HepG2 (cell line): ENCODE data around the gene GAS6. TPM values are rescaled to one million over a fixed set of nuclear protein-coding genes. Genes with fewer than 3 reads are reported as not detected.

Source experiments
- ATAC-seq: fragments of 200-7000 bp; cut with Tn5 transposase; 3 replicates; pipeline ENCODE4 v1.9.1; 2020; ENCODE audit warnings: mild to moderate bottlenecking, moderate library complexity
- BruUV-seq: library from RNA; stranded (reverse); fragments of 400-500 nt; replicated peaks from 2 replicates; lab custom pipeline; 2021; lab: Mats Ljungman, UMichigan
- CTCF ChIA-PET: fragments of 300-600 bp; formaldehyde crosslinking; extraction: SDS; loops from one replicate; lab custom pipeline; 2021; ENCODE audit warnings: low total read pairs, inconsistent platforms, low intra/inter-chr PET ratio; lab: Yijun Ruan, JAX
- POLR2A ChIA-PET: fragments of 350-600 bp; sonication (Branson Sonifier 250); formaldehyde crosslinking; loops from one replicate; lab custom pipeline; 2020; ENCODE audit warnings: antibody characterized with exemption, inconsistent platforms; lab: Yijun Ruan, JAX
- DNase-seq: peaks from one replicate; pipeline ENCODE4 v3.0.0-alpha.2; 2015; ENCODE audit warnings: low spot score
- FAIRE-seq: peaks from 3 replicates; lab custom pipeline; 2011; peaks lifted over from hg19 to GRCh38; lab: Jason Lieb, UNC
- H2AFZ ChIP-seq: one replicate; pipeline ENCODE4 v1.6.1; 2011; ENCODE audit warnings: low read length, inconsistent platforms
- H3K27ac ChIP-seq: fragments of 300-600 bp; 3 replicates; pipeline ENCODE4 v1.8.0; 2011; ENCODE audit warnings: mixed run types, mild to moderate bottlenecking, mixed read lengths, low read length, inconsistent platforms; ENCODE audit not compliant: insufficient read depth; ENCODE audit errors: extremely low read length
- H3K27me3 ChIP-seq, 2 experiments: fragments of 200-600 bp in 1 of 2; 2 replicates in 1 of 2; 3 replicates in 1 of 2; pipeline versions ENCODE4 v1.6.0 to v1.8.0; 2011; ENCODE audit warnings: low read length in 2 of 2, mild to moderate bottlenecking in 2 of 2, moderate library complexity in 2 of 2, inconsistent platforms in 1 of 2; ENCODE audit not compliant: insufficient read depth in 2 of 2, control insufficient read depth in 1 of 2
- H3K36me3 ChIP-seq, 2 experiments: fragments of 200-600 bp in 1 of 2; replicated peaks in 1 of 2; 2 replicates in 1 of 2; 3 replicates in 1 of 2; pipeline versions ENCODE4 v1.5.1 to v1.8.0; 2011; ENCODE audit warnings: low read length in 2 of 2, inconsistent platforms in 1 of 2; ENCODE audit not compliant: insufficient read depth in 2 of 2, control insufficient read depth in 1 of 2
- H3K4me1 ChIP-seq: 2 replicates; pipeline ENCODE4 v1.5.1; 2012; ENCODE audit warnings: low read length, inconsistent platforms; ENCODE audit not compliant: insufficient read depth
- H3K4me2 ChIP-seq: 2 replicates; pipeline ENCODE4 v1.6.0; 2011; ENCODE audit warnings: low read depth, low read length, inconsistent platforms
- H3K4me3 ChIP-seq, 3 experiments: fragments of 200-600 bp in 1 of 3; sonication (generic), shearing (Covaris generic) in 1 of 3; replicated peaks in 1 of 3; 2 replicates each; pipeline ENCODE4 v1.5.1; 2011 to 2016; ENCODE audit warnings: low read length in 3 of 3, inconsistent platforms in 2 of 3, low read depth in 2 of 3, mild to moderate bottlenecking in 2 of 3, control low read depth in 1 of 3, mixed read lengths in 1 of 3; ENCODE audit not compliant: insufficient read depth in 1 of 3
- H3K79me2 ChIP-seq: one replicate; pipeline ENCODE4 v1.6.1; 2011; ENCODE audit warnings: low read length, inconsistent platforms; ENCODE audit not compliant: insufficient read depth
- H3K9ac ChIP-seq: 2 replicates; pipeline ENCODE4 v1.6.0; 2011; ENCODE audit warnings: mild to moderate bottlenecking, low read depth, low read length, inconsistent platforms; ENCODE audit not compliant: insufficient read depth
- H3K9me3 ChIP-seq: 2 replicates; pipeline ENCODE4 v1.5.1; 2012; ENCODE audit warnings: mild to moderate bottlenecking, low read length
- H4K20me1 ChIP-seq: 2 replicates; pipeline ENCODE4 v1.6.0; 2011; ENCODE audit warnings: inconsistent platforms, mild to moderate bottlenecking, low read length, moderate library complexity; ENCODE audit not compliant: insufficient read depth
- AGO1 ChIP-seq: fragments of 200-400 bp; formaldehyde crosslinking; IDR thresholded peaks from 2 replicates; pipeline ENCODE4 v1.6.1; 2017; ENCODE audit warnings: mild to moderate bottlenecking, low read depth, low read length, moderate library complexity; ENCODE audit not compliant: poor library complexity, severe bottlenecking
- CENPBD1 ChIP-seq: sonication (generic); formaldehyde crosslinking; IDR thresholded peaks from 2 replicates; pipeline ENCODE4 v1.8.0; 2022; ENCODE audit warnings: missing genetic modification reagents, low read depth, mild to moderate bottlenecking, borderline replicate concordance
- ELK4 ChIP-seq: sonication (generic); formaldehyde crosslinking; IDR thresholded peaks from 2 replicates; pipeline ENCODE4 v1.9.0; 2021; ENCODE audit warnings: missing genetic modification reagents, borderline replicate concordance
- FOXP4 ChIP-seq: sonication (generic); formaldehyde crosslinking; IDR thresholded peaks from 2 replicates; pipeline ENCODE4 v1.4.0; 2020; ENCODE audit warnings: missing genetic modification reagents
- KDM5B ChIP-seq: sonication (generic); formaldehyde crosslinking; IDR thresholded peaks from 2 replicates; pipeline ENCODE4 v1.4.0; 2020; ENCODE audit warnings: missing genetic modification reagents, mild to moderate bottlenecking, borderline replicate concordance
- MZF1 ChIP-seq: sonication (generic); formaldehyde crosslinking; IDR thresholded peaks from 2 replicates; pipeline ENCODE4 v1.8.1; 2023; ENCODE audit warnings: mild to moderate bottlenecking, missing genetic modification reagents, borderline replicate concordance
- SSRP1 ChIP-seq: IDR thresholded peaks from 2 replicates; pipeline ENCODE4 v1.6.1; 2016; ENCODE audit warnings: control low read depth
- TAF15 ChIP-seq: fragments of 200-400 bp; formaldehyde crosslinking; IDR thresholded peaks from one replicate; pipeline ENCODE4 v1.6.1; 2018; ENCODE audit warnings: mild to moderate bottlenecking, low read depth, low read length; ENCODE audit not compliant: poor library complexity, severe bottlenecking
- THAP9 ChIP-seq: sonication (generic); formaldehyde crosslinking; IDR thresholded peaks from 2 replicates; pipeline ENCODE4; 2020; ENCODE audit warnings: missing genetic modification reagents, mild to moderate bottlenecking, borderline replicate concordance
- U2AF1 ChIP-seq: fragments of 200-400 bp; formaldehyde crosslinking; optimal IDR thresholded peaks from 2 replicates; pipeline ENCODE3; 2017; ENCODE audit warnings: mild to moderate bottlenecking, low read depth, low read length
- ZNF143 ChIP-seq: sonication (generic); formaldehyde crosslinking; IDR thresholded peaks from 2 replicates; pipeline ENCODE4 v1.4.0; 2020; ENCODE audit warnings: missing genetic modification reagents
- ZNF232 ChIP-seq: sonication (generic); formaldehyde crosslinking; IDR thresholded peaks from 2 replicates; pipeline ENCODE4 v1.4.0; 2020; ENCODE audit warnings: missing genetic modification reagents, borderline replicate concordance
- ZNF496 ChIP-seq: sonication (generic); formaldehyde crosslinking; IDR thresholded peaks from 2 replicates; pipeline ENCODE4 v1.8.1; 2023; ENCODE audit warnings: mild to moderate bottlenecking, moderate library complexity, missing genetic modification reagents; ENCODE audit not compliant: insufficient replicate concordance
- ZNF615 ChIP-seq: sonication (generic); formaldehyde crosslinking; IDR thresholded peaks from 2 replicates; pipeline ENCODE4 v1.5.0; 2020; ENCODE audit warnings: mild to moderate bottlenecking, missing genetic modification reagents, borderline replicate concordance
- WGBS: methylation state at CpG from one replicate; pipeline ENCODE4 v1.1.6; 2017; ENCODE audit warnings: low lambda C conversion rate; 5-methylcytosine and 5-hydroxymethylcytosine counted together
- in situ Hi-C: cut with HindIII; loops from 2 replicates; pipeline ENCODE4 v1.10.0; 2017; ENCODE audit warnings: low pct_unique_long_range_greater_than_20kb; ENCODE audit not compliant: extremely low pct_ligation_motif_present
- intact Hi-C: fragments of 100-400 bp; cut with micrococcal nuclease; formaldehyde crosslinking; loops from one replicate; pipeline ENCODE4 v1.10.0; 2022; ENCODE audit not compliant: unreplicated experiment
- polyA plus RNA-seq, 8 experiments: library from polyadenylated mRNA; depleted of rRNA in 3 of 8; stranded (reverse) in 7 of 8; unstranded in 1 of 8; fragments of >200 nt; fragmentation: Illumina TruSeq in 4 of 8; extraction: Trizol in 4 of 8; gene quantifications; 2 replicates each; pipeline versions ENCODE4 v1.2.1 to v1.2.3, GENCODE V29; 2011 to 2016; ENCODE audit warnings: low read depth in 4 of 8, missing spikeins in 1 of 8, mixed read lengths in 1 of 8; ENCODE audit not compliant: insufficient read depth in 1 of 8
- total RNA-seq, 5 experiments: library from RNA; depleted of rRNA; stranded (reverse); fragments of >200 nt; fragmentation: Illumina TruSeq; extraction: Trizol; gene quantifications; 2 replicates each; pipeline ENCODE4 v1.2.3, GENCODE V29; 2016; ENCODE audit warnings: low read depth in 1 of 5

GAS6 gene
- total and polyA plus RNA-seq, 2 of the 13 experiments (the other 11 are each of a cell fraction or from before 2014, with no cell fraction given): 0.09 to 0.24 TPM

DNA sequence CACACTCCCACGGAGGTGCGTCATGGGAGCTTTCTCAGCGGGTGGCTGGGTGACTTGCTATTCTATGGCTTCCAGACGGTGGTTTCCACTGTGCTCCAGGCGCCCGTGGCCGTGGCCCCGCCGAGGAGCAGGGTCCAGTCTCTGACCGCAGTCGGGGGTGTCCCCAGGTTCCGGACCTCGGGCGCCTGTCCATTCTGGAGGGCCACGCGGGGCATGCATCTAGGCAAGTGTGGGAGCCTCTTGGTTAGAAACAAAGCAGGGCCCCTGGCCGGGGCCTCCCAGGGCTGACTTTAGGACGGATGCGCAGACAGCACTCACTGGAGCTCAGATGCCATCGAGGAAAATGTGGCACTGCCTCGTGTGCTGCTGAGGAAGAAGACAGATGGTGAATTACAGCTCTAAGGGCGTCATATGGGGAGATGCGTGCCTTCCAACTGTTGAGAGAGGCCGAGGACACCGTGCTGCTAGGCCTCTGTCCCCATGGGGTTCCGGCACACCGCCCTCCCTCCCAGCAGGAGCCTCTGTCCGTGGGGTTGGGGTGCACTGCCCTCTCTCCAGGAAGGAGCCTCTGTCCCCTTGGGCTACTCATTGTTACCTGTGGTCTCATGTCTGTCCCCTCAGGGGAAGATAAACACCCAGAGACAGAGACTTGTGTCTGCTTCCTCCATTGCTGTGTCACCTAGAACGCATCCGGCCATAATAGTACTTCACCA lies 66.8 kb downstream of the GAS6 start:
- in situ Hi-C loops (no loop called here), intact Hi-C loops (no loop called here)
- FAIRE-seq: no peak
- DNase-seq: no peak
- no peaks in the 10 kb centered on the region for H4K20me1 ChIP-seq
- CTCF ChIA-PET: no interaction called here
- H2AFZ ChIP-seq: no peak overlapping the region
- POLR2A ChIA-PET: no interaction called here
- no peaks in the 10 kb centered on the region for H3K79me2 ChIP-seq
- no peaks in the 10 kb centered on the region for H3K36me3 ChIP-seq
- H3K4me3 ChIP-seq: no peak overlapping the region
- no peak overlapping the region for H3K9ac ChIP-seq
- peaks cover 4 to 48% of the 10 kb centered on the region in 2 experiments; a peak in 4 of 5 replicates for H3K27me3 ChIP-seq
- H3K27ac ChIP-seq: no peak overlapping the region
- no peak for ATAC-seq
- 51% methylated on average over 14 of the region's 30 CpGs for WGBS
- no peak overlapping the region for H3K4me2 ChIP-seq
- peaks cover 7% of the 10 kb centered on the region; the same call in 1 of the 2 replicates for H3K4me1 ChIP-seq
- no peaks in the 10 kb centered on the region for H3K9me3 ChIP-seq
- BruUV-seq: no TSS peak
- TF ChIP-seq CENPBD1: no peak
- no peak for TF ChIP-seq THAP9 (CRISPR knock-in tag)
- no peak for TF ChIP-seq ZNF143 (CRISPR knock-in tag)
- TF ChIP-seq SSRP1 (CRISPR knock-in tag): no peak
- no peak for TF ChIP-seq MZF1 (CRISPR knock-in tag)
- TF ChIP-seq FOXP4 (CRISPR knock-in tag): no peak
- TF ChIP-seq TAF15: no peak
- TF ChIP-seq ZNF615 (CRISPR knock-in tag): no peak
- no peak for TF ChIP-seq AGO1
- TF ChIP-seq U2AF1: no peak
- TF ChIP-seq ELK4 (CRISPR knock-in tag): no peak
- no peak for TF ChIP-seq ZNF232 (CRISPR knock-in tag)
- TF ChIP-seq KDM5B: no peak
- no peak for TF ChIP-seq ZNF496 (CRISPR knock-in tag)
